Muscle of leg (tissue), 11 donors: ENCODE data around the gene FAM229A. TPM values are rescaled to one million over a fixed set of nuclear protein-coding genes. Genes with fewer than 3 reads are reported as not detected.
A peak's percentile ranks its signal among the peaks of the same experiment; 100 is the strongest.
"Not testable (repeated sequence)": the region's sequence is repeated elsewhere in the genome, so short reads cannot be mapped to it uniquely, and the experiment has no call there.

ENCODE experiments used
- DNase-seq: peaks from one replicate; pipeline ENCODE4 v3.0.0; 2013
- H3K27ac ChIP-seq: one replicate; pipeline ENCODE4 v1.5.1; 2013; ENCODE audit warnings: mild to moderate bottlenecking, low read length, control low read depth
- H3K27me3 ChIP-seq: one replicate; pipeline ENCODE4 v1.6.1; 2013; ENCODE audit warnings: low read length; ENCODE audit not compliant: control insufficient read depth, insufficient read depth
- H3K36me3 ChIP-seq: one replicate; pipeline ENCODE4 v1.6.1; 2013; ENCODE audit warnings: low read length; ENCODE audit not compliant: control insufficient read depth, insufficient read depth
- H3K4me1 ChIP-seq: one replicate; pipeline ENCODE4 v1.6.1; 2013; ENCODE audit warnings: low read length; ENCODE audit not compliant: control insufficient read depth, insufficient read depth
- H3K4me3 ChIP-seq: one replicate; pipeline ENCODE4 v1.5.1; 2013; ENCODE audit warnings: low read length, control low read depth
- H3K9me3 ChIP-seq: replicated peaks from 2 replicates; pipeline ENCODE4 v1.6.1; 2013; ENCODE audit warnings: low read depth, low read length; ENCODE audit not compliant: control insufficient read depth
- WGBS: methylation state at CpG from one replicate; pipeline ENCODE4 v1.1.5; 2013; ENCODE audit warnings: missing lambda C conversion rate; ENCODE audit not compliant: insufficient coverage; 5-methylcytosine and 5-hydroxymethylcytosine counted together
- polyA plus RNA-seq, 8 donors: library from polyadenylated mRNA; unstranded; fragments of 120-200 nt; gene quantifications; one replicate each; pipeline versions ENCODE4 v1.2.1 to v1.2.3, GENCODE V29; 2013; ENCODE audit warnings: inconsistent platforms in 1 of 8, low replicate concordance in 1 of 8; ENCODE audit not compliant: insufficient read length in 8 of 8, insufficient read depth in 1 of 8
- total RNA-seq: library from RNA; stranded (reverse); fragments of 120-200 nt; gene quantifications from one replicate; pipeline ENCODE4 v1.2.4, GENCODE V29; 2013

FAM229A gene
- total and polyA plus RNA-seq, 9 donors = 3.3 to 10.4 (median 5.7) TPM

- peaks cover 16% of the 10 kb centered on the region for H3K4me1 ChIP-seq
- H3K27ac ChIP-seq = peak overlapping the region; percentile 42
- H3K27me3 ChIP-seq = no peaks in the 10 kb centered on the region
- H3K36me3 ChIP-seq = peaks cover 45% of the 10 kb centered on the region
- peak overlapping the region; percentile 45 for H3K4me3 ChIP-seq
- DNase-seq = peak; percentile 71
- H3K9me3 ChIP-seq = no peaks in the 10 kb centered on the region
- under 1% methylated on average over 86 of the region's 91 CpGs for WGBS
Measured at GRCh38 chr1:32361674-32362473, 411 bp downstream of the FAM229A start.

GRCh38 chr1:32361308-32361673, 994 bp downstream of the FAM229A start:
- no peaks in the 10 kb centered on the region for H3K9me3 ChIP-seq
- no peak for DNase-seq
- H3K4me1 ChIP-seq = peaks cover 16% of the 10 kb centered on the region
- H3K4me3 ChIP-seq = no peak overlapping the region
- no peak overlapping the region for H3K27ac ChIP-seq
- H3K36me3 ChIP-seq = peaks cover 39% of the 10 kb centered on the region
- WGBS = 22% methylated on average over 35 of the region's 35 CpGs
- H3K27me3 ChIP-seq = no peaks in the 10 kb centered on the region

- Histone ChIP-seq H3K27me3 (no peaks in the 10 kb centered on the region), H3K36me3 (peaks cover 27% of the 10 kb centered on the region), H3K9me3 (no peaks in the 10 kb centered on the region), H3K4me3 (no peak overlapping the region), H3K4me1 (peaks cover 23% of the 10 kb centered on the region), H3K27ac (no peak overlapping the region)
- WGBS = 100% methylated on average over 1 of the region's 3 CpGs
- no peak for DNase-seq
Measured at GRCh38 chr1:32358435-32358834, 3.9 kb downstream of the FAM229A start.

- WGBS = 17% methylated on average over 1 of the region's 6 CpGs
- Histone ChIP-seq H3K9me3 (no peaks in the 10 kb centered on the region), H3K36me3 (peaks cover 20% of the 10 kb centered on the region), H3K27me3 (no peaks in the 10 kb centered on the region), H3K4me3 (no peak overlapping the region), H3K4me1 (peaks cover 27% of the 10 kb centered on the region), H3K27ac (no peak overlapping the region)
- DNase-seq = no peak
Measured at GRCh38 chr1:32357614-32358013, 4.7 kb downstream of the FAM229A start.

- H3K27me3 ChIP-seq = no peaks in the 10 kb centered on the region
- peaks cover 30% of the 10 kb centered on the region for H3K4me1 ChIP-seq
- no peak overlapping the region for H3K27ac ChIP-seq
- DNase-seq = no peak
- peaks cover 20% of the 10 kb centered on the region for H3K36me3 ChIP-seq
- no peaks in the 10 kb centered on the region for H3K9me3 ChIP-seq
- 100% methylated on average over 1 of the region's 1 CpG for WGBS
- no peak overlapping the region for H3K4me3 ChIP-seq
Measured at GRCh38 chr1:32356478-32356877, 5.8 kb downstream of the FAM229A start.

GRCh38 chr1:32355778-32356177, 6.5 kb downstream of the FAM229A start:
- H3K27me3 ChIP-seq, DNase-seq, H3K4me3 ChIP-seq, H3K27ac ChIP-seq, H3K9me3 ChIP-seq: not testable (repeated sequence)
- Histone ChIP-seq H3K4me1 (peaks cover 27% of the 10 kb centered on the region), H3K36me3 (peaks cover 20% of the 10 kb centered on the region)
- WGBS = 44% methylated on average over 1 of the region's 6 CpGs

- no peak overlapping the region for H3K27ac ChIP-seq
- H3K4me3 ChIP-seq = no peak overlapping the region
- H3K27me3 ChIP-seq = no peaks in the 10 kb centered on the region
- peaks cover 41% of the 10 kb centered on the region for H3K4me1 ChIP-seq
- WGBS = 0% methylated on average over 1 of the region's 2 CpGs
- DNase-seq = peak; percentile 45
- peaks cover 14% of the 10 kb centered on the region for H3K36me3 ChIP-seq
- H3K9me3 ChIP-seq = peaks cover 2% of the 10 kb centered on the region
Measured at GRCh38 chr1:32353886-32354570, 8.3 kb downstream of the FAM229A start.

GRCh38 chr1:32353431-32353830, 8.9 kb downstream of the FAM229A start:
- no peak for DNase-seq
- Histone ChIP-seq H3K4me1 (peaks cover 41% of the 10 kb centered on the region), H3K4me3 (no peak overlapping the region), H3K27me3 (no peaks in the 10 kb centered on the region), H3K36me3 (peaks cover 14% of the 10 kb centered on the region), H3K9me3 (peaks cover 2% of the 10 kb centered on the region), H3K27ac (no peak overlapping the region)
- 33% methylated on average over 2 of the region's 2 CpGs for WGBS

GRCh38 chr1:32352831-32353383, 9.4 kb downstream of the FAM229A start:
- H3K9me3 ChIP-seq = peaks cover 2% of the 10 kb centered on the region
- no peak overlapping the region for H3K27ac ChIP-seq
- H3K36me3 ChIP-seq = peaks cover 14% of the 10 kb centered on the region
- peaks cover 41% of the 10 kb centered on the region for H3K4me1 ChIP-seq
- no peaks in the 10 kb centered on the region for H3K27me3 ChIP-seq
- H3K4me3 ChIP-seq = no peak overlapping the region
- no peak for DNase-seq
- WGBS = 38% methylated on average over 1 of the region's 2 CpGs

- H3K4me1 ChIP-seq = peaks cover 41% of the 10 kb centered on the region
- peak overlapping the region; percentile 72 for H3K4me3 ChIP-seq
- H3K27ac ChIP-seq = peak overlapping the region; percentile 96
- 4% methylated on average over 4 of the region's 8 CpGs for WGBS
- H3K36me3 ChIP-seq = peaks cover 14% of the 10 kb centered on the region
- H3K9me3 ChIP-seq = peaks cover 2% of the 10 kb centered on the region
- no peaks in the 10 kb centered on the region for H3K27me3 ChIP-seq
- no peak for DNase-seq
Measured at GRCh38 chr1:32352239-32352745, 10.0 kb downstream of the FAM229A start.
